NCI-H1436 (cell line): ENCODE data around the gene LRCH1.

Experiments
- DNase-seq: peaks from one replicate; lab custom pipeline; 2025; lab: John Stamatoyannopoulos, UW

The LRCH1 gene

GRCh38 chr13:46562152-46562551, 9.2 kb downstream of the LRCH1 start:
- no peak for DNase-seq

DNA sequence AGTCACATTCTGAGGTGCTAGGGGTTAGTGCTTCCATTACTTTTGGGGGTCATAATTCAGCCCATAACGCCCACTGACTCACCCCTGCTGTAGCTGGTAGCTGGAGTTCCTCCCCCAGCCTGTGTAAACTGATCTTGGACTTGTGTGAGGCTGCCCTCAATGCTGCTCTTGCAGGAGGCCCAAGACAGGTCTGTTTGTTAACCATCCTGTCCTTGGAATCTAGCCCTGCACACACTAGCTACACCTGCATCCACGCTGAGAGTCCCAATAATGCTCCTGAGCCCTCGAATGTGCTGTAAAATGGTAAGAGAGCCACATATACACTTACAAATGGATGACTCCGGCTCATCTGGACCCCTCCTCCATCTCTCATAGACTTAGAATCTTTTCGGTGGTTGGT, 9.6 kb downstream of the LRCH1 start:
- no peak for DNase-seq

GRCh38 chr13:46565808-46566750, 13.1 kb downstream of the LRCH1 start:
- DNase-seq, result no peak

GRCh38 chr13:46567671-46568070, 14.7 kb downstream of the LRCH1 start:
- no peak for DNase-seq

DNA sequence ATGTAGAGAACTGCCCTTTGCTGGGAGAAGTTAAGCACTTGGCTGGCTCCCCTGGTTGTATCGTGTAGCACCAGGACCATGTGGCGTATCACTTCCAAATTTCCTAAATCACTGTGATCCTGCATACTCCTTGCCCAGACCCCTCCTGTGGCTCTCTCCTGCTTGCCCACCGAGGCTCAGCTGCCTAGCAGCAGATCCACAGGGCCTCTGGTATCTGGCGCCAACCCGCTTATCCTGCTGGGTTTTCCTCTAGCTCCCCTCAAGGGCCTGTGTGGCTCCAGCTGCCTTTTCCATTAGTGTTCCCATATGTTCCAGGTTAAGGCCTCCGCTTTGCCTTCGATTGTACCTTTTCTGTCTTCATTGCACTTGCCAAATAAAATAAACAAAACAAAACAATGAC, 16.5 kb downstream of the LRCH1 start:
- no peak for DNase-seq

DNA sequence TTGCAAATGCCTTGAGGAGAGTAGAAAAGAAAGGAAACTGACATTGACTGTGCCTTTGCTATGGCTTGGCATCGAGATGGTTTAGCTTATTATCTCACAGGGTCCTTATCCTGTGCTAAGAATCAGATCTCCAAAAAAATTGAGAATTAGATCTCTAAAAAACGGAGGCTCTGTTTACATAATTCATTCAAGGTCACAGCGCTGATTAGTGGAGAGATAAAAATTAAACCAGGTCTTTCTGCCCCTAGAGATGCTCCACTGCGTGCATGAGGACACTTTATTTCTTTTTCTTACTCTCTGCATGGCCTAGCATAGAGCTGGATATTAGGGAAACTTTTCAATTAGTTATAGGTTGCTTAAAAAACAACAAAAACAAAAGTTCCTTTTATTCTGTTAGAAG, 17.3 kb downstream of the LRCH1 start:
- no peak for DNase-seq

- no peak for DNase-seq
These were observed 18.4 kb downstream of the LRCH1 start for GRCh38 chr13:46571189-46571908.

DNA sequence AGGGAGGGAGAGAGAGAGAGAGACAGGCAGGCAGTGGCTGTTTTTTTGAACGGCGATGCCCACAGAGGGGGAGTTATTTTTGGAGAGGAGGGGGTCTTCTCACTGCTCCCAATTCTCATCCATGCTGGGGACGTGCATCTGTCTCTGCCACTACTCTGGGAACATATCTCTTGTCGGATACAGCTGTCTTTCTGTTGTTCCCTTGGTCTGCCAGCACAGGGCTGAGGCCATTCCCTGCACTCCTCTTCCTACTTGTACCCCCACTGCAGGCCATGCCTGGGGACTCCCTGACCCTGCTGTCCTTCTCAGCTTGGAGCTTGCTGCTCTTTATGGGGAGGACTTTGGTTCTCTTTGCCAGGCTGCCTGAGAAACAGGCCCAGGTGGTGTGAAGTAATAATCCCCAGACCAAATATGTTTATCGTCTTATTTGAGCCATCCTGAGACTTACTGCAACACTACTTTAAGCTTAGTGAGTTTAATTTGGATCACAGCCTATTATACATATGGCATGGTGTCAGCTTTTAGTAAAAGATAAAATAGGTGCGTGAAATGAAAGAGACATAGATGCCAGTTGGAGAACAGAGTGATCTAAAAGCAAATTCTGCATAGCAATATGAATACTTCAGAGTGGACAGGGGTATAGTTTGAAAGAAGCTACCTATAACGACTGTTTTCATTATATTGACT, 19.1 kb downstream of the LRCH1 start:
- no peak for DNase-seq

DNA sequence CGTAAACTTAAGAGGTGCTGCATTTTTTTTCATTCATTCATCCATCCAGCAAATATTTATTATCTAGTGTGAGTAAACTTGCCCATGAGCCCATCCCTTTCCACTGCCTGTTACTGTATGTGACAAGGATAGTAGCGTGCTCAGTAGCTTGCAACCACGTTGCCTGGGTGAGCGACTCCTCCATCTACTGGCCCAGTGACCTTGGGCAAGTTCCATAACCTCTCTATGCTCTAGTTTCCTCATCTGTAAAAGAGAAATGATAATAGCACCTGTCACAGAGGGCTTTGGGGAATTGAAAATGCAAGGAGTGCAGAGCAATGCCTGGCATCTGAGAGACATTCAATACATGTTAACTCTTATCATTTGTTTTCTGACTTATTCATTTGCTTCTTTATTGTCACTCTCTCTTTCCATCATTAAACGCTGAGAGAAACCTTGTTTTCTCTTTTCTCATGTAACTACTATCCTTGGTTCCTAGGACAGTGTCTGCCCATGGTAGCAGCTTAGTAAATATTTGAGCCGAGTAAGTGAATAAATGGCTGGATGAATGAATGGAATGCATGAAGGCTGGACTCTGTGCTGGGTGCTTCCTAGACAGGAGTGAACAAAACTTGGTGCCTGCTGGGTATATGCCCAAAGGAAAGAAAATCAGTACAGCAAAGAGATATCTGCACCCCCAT, 19.9 kb downstream of the LRCH1 start:
- no peak for DNase-seq

DNA sequence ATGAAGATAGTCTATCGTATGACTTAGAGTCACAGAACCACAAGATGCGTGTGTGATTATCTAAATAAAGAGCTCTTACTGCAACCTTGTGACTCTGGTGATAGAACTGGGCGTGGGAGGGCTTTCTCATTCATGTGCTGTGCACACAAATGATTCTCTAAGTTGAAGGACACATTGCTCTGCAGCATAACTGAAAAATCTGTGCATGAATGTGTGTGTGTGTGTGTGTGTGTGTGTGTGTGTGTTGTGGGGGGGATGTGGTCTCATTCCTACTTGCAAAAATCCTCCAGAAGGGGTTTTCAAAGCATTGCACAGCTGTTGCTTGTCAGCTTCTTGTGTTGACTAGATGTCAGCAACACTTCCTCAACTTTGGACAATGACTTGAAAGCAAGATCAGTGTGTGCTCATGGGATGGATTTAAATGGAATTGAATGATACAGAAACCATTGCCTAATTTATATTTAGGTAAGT, 22.4 kb downstream of the LRCH1 start:
- DNase-seq, result no peak

DNA sequence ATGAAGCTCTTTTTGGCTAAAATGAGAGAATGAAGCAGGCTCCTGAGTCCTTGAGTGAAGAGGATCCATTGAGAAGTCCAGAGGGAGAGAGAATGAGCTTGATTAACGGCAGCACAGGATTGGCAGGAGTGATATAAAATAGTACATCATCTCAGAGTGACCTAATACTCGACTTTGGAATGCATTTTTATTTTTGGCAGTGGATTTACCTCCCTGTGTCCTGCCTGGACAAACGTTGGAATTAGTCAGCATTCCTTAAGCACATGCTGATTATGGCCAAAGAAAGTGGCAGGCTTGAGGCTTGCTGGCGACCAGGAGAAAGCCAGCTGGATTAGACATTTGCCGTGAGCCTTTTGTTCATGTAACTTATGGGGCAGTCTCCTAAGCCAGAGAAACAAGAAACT, 22.9 kb downstream of the LRCH1 start:
- no peak for DNase-seq

DNA sequence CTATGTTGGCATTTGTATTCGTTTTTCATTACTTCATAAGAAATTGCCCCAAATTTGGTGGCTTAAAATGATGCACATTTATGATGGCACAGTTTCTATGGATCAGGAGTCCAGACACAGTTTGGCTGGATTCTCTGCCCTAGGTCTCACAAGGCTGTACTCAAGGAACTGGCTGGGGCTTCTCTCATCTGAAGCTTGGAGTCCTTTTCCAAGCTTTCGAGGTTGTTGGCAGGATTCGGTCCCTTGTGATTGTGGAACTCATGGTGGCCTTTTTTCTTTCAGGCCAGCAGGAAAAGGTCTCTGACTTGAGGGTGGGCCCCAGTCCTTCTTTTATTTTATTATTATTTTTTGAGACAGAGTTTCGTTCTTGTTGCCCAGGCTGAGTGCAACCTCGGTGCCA, 23.8 kb downstream of the LRCH1 start:
- DNase-seq, result no peak

- DNase-seq, result no peak
These were observed 25.0 kb downstream of the LRCH1 start for GRCh38 chr13:46577696-46578589.

DNA sequence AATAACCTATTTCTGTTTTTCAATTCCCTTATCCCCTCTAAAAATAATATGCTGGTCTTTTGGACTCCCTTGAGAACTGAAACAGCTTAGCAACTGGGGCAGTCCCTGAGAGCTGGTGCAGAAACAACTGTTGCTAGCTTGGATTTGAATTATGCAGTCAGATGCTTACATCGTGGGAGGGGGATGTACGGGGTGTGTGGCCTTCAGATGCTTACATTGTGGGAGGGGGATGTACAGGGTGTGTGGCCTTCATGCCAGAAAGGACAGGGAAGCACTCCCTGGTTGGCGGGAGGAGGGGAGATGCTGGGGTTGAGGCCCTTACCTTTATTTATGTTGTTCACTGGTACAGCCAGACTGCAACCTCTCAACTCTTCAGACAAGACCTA, 25.6 kb downstream of the LRCH1 start:
- no peak for DNase-seq

DNA sequence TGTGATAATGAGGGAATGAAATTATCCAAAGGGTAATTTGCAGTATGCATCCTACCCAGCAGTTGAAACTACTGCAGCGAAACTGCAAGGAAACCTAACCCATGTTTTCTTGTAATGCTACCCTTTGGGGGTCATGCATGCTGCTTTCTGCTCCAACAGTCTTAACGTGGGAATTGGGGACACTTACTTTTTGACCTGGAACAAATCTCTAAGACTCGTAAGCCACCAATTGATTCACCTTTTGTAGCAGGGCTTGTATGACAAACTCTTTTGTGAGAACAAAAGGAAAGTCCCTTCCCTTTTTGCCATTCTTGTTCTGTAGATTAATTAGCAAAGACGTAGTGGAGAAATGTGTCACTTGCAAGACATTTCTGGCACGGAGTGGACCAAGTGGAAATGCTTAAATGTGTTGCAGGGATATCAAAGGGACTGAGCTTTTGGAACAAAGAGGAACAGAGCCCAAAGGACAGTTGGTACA, 27.4 kb downstream of the LRCH1 start:
- no peak for DNase-seq

- no peak for DNase-seq
These were observed 29.2 kb downstream of the LRCH1 start for GRCh38 chr13:46582190-46582589.

DNA sequence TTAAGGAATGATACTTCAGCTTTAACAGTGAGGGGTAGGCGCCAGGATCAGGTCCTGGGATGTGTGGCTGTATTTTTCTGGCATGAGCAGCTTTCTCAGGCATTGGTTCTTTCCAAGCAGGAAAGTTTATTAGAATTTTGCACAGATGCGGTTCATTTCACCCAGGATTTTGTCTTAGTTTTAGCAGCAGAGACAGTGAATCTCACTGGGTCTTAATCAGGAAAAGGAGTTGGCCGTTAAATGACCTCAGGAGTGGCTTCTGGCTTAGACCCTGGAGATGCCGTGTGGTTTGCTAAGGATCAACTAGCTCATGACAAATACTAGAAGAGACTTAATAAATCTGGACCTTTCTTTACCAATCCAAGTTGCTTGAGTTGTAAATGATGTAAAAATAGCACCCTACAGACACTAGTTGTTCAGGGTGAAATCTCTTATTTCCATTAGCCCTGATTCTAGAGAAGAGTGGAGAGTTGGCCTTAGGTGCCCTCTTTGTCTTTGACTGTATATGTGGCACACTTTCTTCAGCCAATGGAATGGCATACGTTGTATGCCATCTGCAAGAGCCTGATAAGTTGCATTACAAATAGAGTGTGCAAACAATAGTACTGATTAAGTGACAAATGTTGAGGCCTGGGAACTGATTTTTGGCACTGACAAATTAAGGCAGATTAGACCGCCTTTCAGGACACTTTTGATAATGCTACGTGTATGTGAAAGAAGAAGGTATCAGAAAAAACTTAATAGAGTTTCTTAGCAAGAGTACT, 34.0 kb downstream of the LRCH1 start:
- no peak for DNase-seq

GRCh38 chr13:46587807-46588418, 34.9 kb downstream of the LRCH1 start:
- DNase-seq, result no peak

- DNase-seq, result no peak
These were observed 39.4 kb downstream of the LRCH1 start for GRCh38 chr13:46592385-46592784.

DNA sequence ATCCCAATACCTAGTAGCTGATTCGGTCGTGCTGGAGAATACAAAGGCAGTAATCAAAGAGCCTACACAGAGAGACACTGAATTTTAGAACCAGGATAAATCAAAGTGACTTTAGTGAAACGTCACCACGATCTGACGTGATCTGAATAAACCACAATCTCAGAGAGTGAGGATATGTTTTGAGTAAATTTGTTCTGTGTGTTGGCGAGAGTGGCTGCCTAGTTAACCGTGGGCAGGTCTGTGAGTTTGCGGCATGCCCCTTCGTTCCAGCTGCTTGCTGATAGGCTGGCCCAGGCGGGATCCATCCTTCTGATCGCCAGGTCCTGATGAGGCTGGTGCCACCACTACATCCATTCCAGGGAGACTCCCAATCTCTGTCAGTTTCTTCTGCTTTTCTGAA, 40.4 kb downstream of the LRCH1 start:
- DNase-seq, result no peak
